SK-N-MC (cell line): Measurements from ENCODE around the gene BAG3.
"Not testable (repeated sequence)": the region's sequence is repeated elsewhere in the genome, so short reads cannot be mapped to it uniquely, and the experiment has no call there.

Source experiments
- DNase-seq: peaks from one replicate; pipeline ENCODE4 v3.0.0-alpha.2; 2011; ENCODE audit warnings: low read depth, low spot score
- H3K27ac ChIP-seq: fragments of 200-600 bp; sonication (generic); 2 replicates; pipeline ENCODE4 v1.5.1; 2016; ENCODE audit warnings: mixed run types
- H3K36me3 ChIP-seq: fragments of 200-600 bp; sonication (generic); 2 replicates; pipeline ENCODE4 v1.6.1; 2017; ENCODE audit warnings: antibody characterized with exemption, low read length, mixed read lengths; ENCODE audit not compliant: insufficient read depth
- H3K4me3 ChIP-seq: fragments of 200-600 bp; sonication (generic); 2 replicates; pipeline ENCODE4 v1.5.1; 2016
- H3K9ac ChIP-seq: fragments of 200-600 bp; sonication (generic); 2 replicates; pipeline ENCODE4 v1.8.0; 2017; ENCODE audit warnings: mixed run types, mixed read lengths; ENCODE audit not compliant: insufficient read length
- H3K9me3 ChIP-seq: fragments of 200-600 bp; sonication (generic); 2 replicates; pipeline ENCODE4 v1.6.1; 2017; ENCODE audit warnings: low read depth, mild to moderate bottlenecking, antibody characterized with exemption, low read length, moderate library complexity, mixed read lengths
- EZH2 ChIP-seq: fragments of 200-600 bp; sonication (generic); IDR thresholded peaks from one replicate; pipeline ENCODE4 v1.6.1; 2017; ENCODE audit warnings: antibody characterized with exemption
- FOXP2 ChIP-seq: optimal IDR thresholded peaks from 2 replicates; pipeline ENCODE3; 2011; ENCODE audit warnings: mild to moderate bottlenecking, moderate library complexity; ENCODE audit not compliant: insufficient read depth; ENCODE audit errors: extremely low read length, control extremely low read depth
- POLR2AphosphoS5 ChIP-seq: IDR thresholded peaks from 2 replicates; pipeline ENCODE4 v1.6.1; 2012; ENCODE audit warnings: mild to moderate bottlenecking, low read depth, low read length, borderline replicate concordance

Gene BAG3

GRCh38 chr10:119657725-119658124, 6.5 kb downstream of the BAG3 start:
- TF ChIP-seq EZH2 (no peak), POLR2AphosphoS5 (no peak), FOXP2 (no peak)
- no peak for DNase-seq
- Histone ChIP-seq H3K4me3 (no peak overlapping the region), H3K9ac (no peak overlapping the region), H3K9me3 (no peaks in the 10 kb centered on the region), H3K36me3 (no peaks in the 10 kb centered on the region), H3K27ac (no peak overlapping the region)

- no peaks in the 10 kb centered on the region for H3K36me3 ChIP-seq
- no peaks in the 10 kb centered on the region for H3K9me3 ChIP-seq
- no peak overlapping the region for H3K27ac ChIP-seq
- DNase-seq = no peak
- no peak overlapping the region for H3K4me3 ChIP-seq
- H3K9ac ChIP-seq = no peak overlapping the region
- TF ChIP-seq POLR2AphosphoS5 = no peak
- TF ChIP-seq FOXP2 = no peak
- no peak for TF ChIP-seq EZH2
Observed at GRCh38 chr10:119658274-119658673, 7.1 kb downstream of the BAG3 start.

GRCh38 chr10:119659951-119660350, 8.8 kb downstream of the BAG3 start:
- TF ChIP-seq EZH2 = no peak
- TF ChIP-seq FOXP2 = no peak
- no peak for TF ChIP-seq POLR2AphosphoS5
- no peak for DNase-seq

GRCh38 chr10:119662076-119662605, 11.0 kb downstream of the BAG3 start:
- DNase-seq, H3K27ac ChIP-seq, H3K9me3 ChIP-seq, H3K36me3 ChIP-seq, H3K9ac ChIP-seq, H3K4me3 ChIP-seq: not testable (repeated sequence)

More at GRCh38 chr10:119659951-119660350, 8.8 kb downstream of the BAG3 start:
- no peaks in the 10 kb centered on the region for H3K9me3 ChIP-seq
- H3K27ac ChIP-seq = no peak overlapping the region
- no peak overlapping the region for H3K9ac ChIP-seq
- H3K4me3 ChIP-seq = no peak overlapping the region
- no peaks in the 10 kb centered on the region for H3K36me3 ChIP-seq

GRCh38 chr10:119663866-119664698, 12.9 kb downstream of the BAG3 start:
- Histone ChIP-seq H3K36me3 (no peaks in the 10 kb centered on the region), H3K9me3 (no peaks in the 10 kb centered on the region), H3K9ac (no peak overlapping the region), H3K4me3 (no peak overlapping the region), H3K27ac (no peak overlapping the region)
- no peak for TF ChIP-seq EZH2
- TF ChIP-seq POLR2AphosphoS5 = no peak
- TF ChIP-seq FOXP2 = no peak
- DNase-seq = no peak

GRCh38 chr10:119665901-119666708, 14.9 kb downstream of the BAG3 start:
- TF ChIP-seq POLR2AphosphoS5 (no peak), EZH2 (no peak), FOXP2 (no peak)
- no peak overlapping the region for H3K9ac ChIP-seq

GRCh38 chr10:119666709-119667004, 15.5 kb downstream of the BAG3 start:
- Histone ChIP-seq H3K9me3 (no peaks in the 10 kb centered on the region), H3K27ac (no peak overlapping the region), H3K4me3 (no peak overlapping the region), H3K9ac (no peak overlapping the region), H3K36me3 (no peaks in the 10 kb centered on the region; the same call in 1 of the 2 replicates)
- no peak for DNase-seq
- TF ChIP-seq POLR2AphosphoS5 = no peak
- TF ChIP-seq EZH2 = no peak
- TF ChIP-seq FOXP2 = no peak

More at GRCh38 chr10:119665901-119666708, 14.9 kb downstream of the BAG3 start:
- Histone ChIP-seq H3K4me3 (no peak overlapping the region), H3K36me3 (no peaks in the 10 kb centered on the region; the same call in 1 of the 2 replicates), H3K9me3 (no peaks in the 10 kb centered on the region), H3K27ac (no peak overlapping the region)
- no peak for DNase-seq

- H3K4me3 ChIP-seq = no peak overlapping the region
- H3K9ac ChIP-seq = no peak overlapping the region
Observed at GRCh38 chr10:119667562-119668328, 16.6 kb downstream of the BAG3 start.

More at GRCh38 chr10:119667562-119668328, 16.6 kb downstream of the BAG3 start:
- no peak for DNase-seq
- H3K36me3 ChIP-seq = peaks cover 3% of the 10 kb centered on the region; the same call in 1 of the 2 replicates
- TF ChIP-seq POLR2AphosphoS5 = no peak
- TF ChIP-seq FOXP2 = no peak
- no peak for TF ChIP-seq EZH2
- H3K9me3 ChIP-seq = no peaks in the 10 kb centered on the region
- no peak overlapping the region for H3K27ac ChIP-seq
